Mucosa of rectum (tissue), 2 donors: ENCODE results near the gene NT5C2.
"Not testable (repeated sequence)": the region's sequence is repeated elsewhere in the genome, so short reads cannot be mapped to it uniquely, and the experiment has no call there.

Experiments used
- H3K27ac ChIP-seq, 2 donors: one replicate each; pipeline ENCODE4 v1.7.0; 2013; ENCODE audit warnings: inconsistent platforms in 2 of 2, low read depth in 2 of 2, low read length in 2 of 2
- H3K27me3 ChIP-seq, 2 donors: one replicate each; pipeline ENCODE4 v1.7.0; 2013; ENCODE audit warnings: low read length in 2 of 2; ENCODE audit not compliant: control insufficient read depth in 2 of 2, insufficient read depth in 2 of 2
- H3K36me3 ChIP-seq, 2 donors: one replicate each; pipeline ENCODE4 v1.7.0; 2013; ENCODE audit warnings: low read length in 2 of 2; ENCODE audit not compliant: control insufficient read depth in 2 of 2, insufficient read depth in 2 of 2
- H3K4me1 ChIP-seq, 2 donors: one replicate each; pipeline ENCODE4 v1.7.0; 2013; ENCODE audit warnings: low read length in 2 of 2, mild to moderate bottlenecking in 1 of 2; ENCODE audit not compliant: control insufficient read depth in 2 of 2, insufficient read depth in 2 of 2
- H3K4me3 ChIP-seq, 2 donors: one replicate each; pipeline ENCODE4 v1.7.0; 2013; ENCODE audit warnings: low read length in 2 of 2
- H3K9ac ChIP-seq, 2 donors: one replicate each; pipeline ENCODE4 v1.7.0; 2013; ENCODE audit warnings: low read length in 2 of 2, low read depth in 1 of 2, mild to moderate bottlenecking in 1 of 2
- H3K9me3 ChIP-seq, 2 donors: one replicate each; pipeline ENCODE4 v1.7.0; 2013; ENCODE audit warnings: low read length in 2 of 2; ENCODE audit not compliant: control insufficient read depth in 2 of 2
- donor health status: healthy.
- donor health status: Normal muscosa, but diverticular disease.

The NT5C2 gene

DNA sequence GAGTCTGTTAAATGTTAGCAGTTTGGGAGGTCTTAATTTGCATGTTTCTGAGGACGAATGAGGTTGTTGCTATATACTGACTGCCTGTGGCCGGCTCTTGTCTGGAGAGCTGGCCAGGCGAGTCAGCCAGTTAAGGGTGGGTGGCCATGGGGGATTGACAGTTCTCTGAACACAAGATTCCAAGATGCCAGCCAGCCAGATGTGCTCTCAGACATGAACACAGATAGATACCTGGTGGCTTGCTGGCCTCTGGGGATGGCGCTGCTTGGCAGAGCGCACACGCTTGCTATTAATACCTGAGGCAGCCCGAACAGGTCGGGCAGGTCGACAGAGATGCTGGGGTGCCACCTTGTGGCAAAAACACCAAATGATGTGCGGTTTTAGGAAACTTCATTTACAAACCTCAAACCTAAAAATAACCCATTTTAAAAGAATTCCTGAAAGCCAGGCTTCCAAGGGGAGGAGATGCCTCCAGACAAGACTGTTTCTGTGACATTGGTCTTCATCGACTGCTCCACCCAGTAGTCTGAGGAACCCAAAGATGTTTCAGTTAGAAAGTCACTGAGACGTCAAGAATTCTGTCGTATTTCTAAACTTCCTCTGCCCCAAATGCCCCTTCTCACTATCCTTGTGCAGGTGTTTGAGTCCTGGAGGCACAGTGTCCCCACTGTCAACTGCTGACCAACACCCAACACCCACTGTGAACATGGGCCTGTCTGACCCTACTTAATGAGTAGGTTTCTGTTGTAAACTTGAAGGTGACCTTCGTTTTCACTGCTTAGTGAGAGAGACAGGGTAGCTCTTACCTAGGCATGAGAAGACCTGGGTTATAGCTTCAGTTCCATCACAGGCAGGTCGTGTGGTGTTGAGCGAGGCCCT lies 123.4 kb downstream of the NT5C2 start:
- H3K27ac ChIP-seq = no peak overlapping the region
- H3K27me3 ChIP-seq = no peaks in the 10 kb centered on the region
- peaks cover 12 to 31% of the 10 kb centered on the region in 2 donors for H3K36me3 ChIP-seq
- H3K9ac ChIP-seq = no peak overlapping the region
- H3K4me3 ChIP-seq = no peak overlapping the region
- H3K4me1 ChIP-seq = no peaks in the 10 kb centered on the region
- H3K9me3 ChIP-seq = no peaks in the 10 kb centered on the region

DNA sequence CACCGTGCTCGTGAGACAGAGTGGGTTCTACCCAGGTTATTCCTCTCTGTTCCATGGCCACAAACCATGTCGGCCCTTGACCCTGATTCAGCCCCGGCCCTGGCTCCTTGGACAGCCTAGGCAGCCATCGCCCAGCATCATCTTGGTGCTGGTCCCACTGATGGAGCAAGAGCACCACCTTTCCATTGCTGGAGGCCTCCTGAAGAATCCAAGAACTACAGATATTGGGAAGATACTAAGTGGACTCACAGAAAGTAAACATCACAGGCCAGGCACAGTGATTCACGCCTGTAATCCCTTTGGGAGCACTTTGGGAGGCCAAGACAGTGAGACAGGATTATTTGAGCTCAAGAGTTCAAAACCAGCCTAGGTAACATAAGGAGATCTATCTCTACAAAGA lies 125.1 kb downstream of the NT5C2 start:
- Histone ChIP-seq H3K9me3 (no peaks in the 10 kb centered on the region), H3K4me3 (no peak overlapping the region), H3K36me3 (peaks cover 10 to 31% of the 10 kb centered on the region in 2 donors), H3K4me1 (no peaks in the 10 kb centered on the region), H3K27ac (no peak overlapping the region), H3K9ac (no peak overlapping the region), H3K27me3 (no peaks in the 10 kb centered on the region)

DNA sequence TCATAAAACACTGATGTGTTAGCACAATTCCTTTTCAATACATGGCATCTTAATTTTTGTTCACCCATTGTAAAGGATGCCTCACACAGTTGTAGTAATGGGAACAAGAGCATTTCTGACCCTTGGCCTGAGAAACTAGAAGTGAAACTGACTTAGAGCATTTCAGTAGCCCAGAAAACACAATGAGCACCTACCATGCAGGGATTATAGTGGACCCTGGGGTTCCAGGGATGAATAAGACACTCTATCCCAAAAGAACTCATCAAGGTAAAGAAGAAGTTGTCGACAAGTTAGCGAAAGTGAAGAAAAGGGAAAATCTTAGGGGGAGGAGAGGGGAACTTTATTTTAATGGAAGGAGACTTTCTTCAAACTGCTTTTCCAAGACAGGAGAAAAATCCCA lies 125.6 kb downstream of the NT5C2 start:
- Histone ChIP-seq H3K36me3 (peaks cover 10 to 31% of the 10 kb centered on the region in 2 donors), H3K9ac (no peak overlapping the region), H3K9me3 (no peaks in the 10 kb centered on the region), H3K27ac (no peak overlapping the region), H3K4me3 (no peak overlapping the region), H3K27me3 (no peaks in the 10 kb centered on the region), H3K4me1 (no peaks in the 10 kb centered on the region)

DNA sequence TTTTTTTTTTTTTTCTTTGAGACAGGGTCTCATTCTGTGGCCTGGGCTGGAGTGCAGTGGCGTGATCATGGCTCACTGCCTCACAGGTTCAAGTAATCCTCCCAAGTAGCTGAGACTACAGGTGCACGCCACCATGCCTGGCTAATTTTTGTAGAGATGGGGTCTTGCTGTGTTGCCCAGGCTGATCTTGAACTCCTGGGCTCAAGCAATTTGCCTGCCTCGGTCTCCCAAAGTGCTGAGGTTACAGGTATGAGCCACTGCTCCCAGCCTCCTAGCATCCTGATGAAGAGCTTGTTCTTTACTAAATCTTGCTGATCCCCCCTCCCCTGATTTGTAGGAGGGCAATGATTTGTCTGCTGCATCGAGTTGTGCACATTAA lies 126.0 kb downstream of the NT5C2 start:
- not testable (repeated sequence) for H3K9me3 ChIP-seq, H3K4me3 ChIP-seq, H3K27me3 ChIP-seq, H3K27ac ChIP-seq, H3K9ac ChIP-seq, H3K4me1 ChIP-seq
- H3K36me3 ChIP-seq = peaks cover 10 to 30% of the 10 kb centered on the region in 2 donors

DNA sequence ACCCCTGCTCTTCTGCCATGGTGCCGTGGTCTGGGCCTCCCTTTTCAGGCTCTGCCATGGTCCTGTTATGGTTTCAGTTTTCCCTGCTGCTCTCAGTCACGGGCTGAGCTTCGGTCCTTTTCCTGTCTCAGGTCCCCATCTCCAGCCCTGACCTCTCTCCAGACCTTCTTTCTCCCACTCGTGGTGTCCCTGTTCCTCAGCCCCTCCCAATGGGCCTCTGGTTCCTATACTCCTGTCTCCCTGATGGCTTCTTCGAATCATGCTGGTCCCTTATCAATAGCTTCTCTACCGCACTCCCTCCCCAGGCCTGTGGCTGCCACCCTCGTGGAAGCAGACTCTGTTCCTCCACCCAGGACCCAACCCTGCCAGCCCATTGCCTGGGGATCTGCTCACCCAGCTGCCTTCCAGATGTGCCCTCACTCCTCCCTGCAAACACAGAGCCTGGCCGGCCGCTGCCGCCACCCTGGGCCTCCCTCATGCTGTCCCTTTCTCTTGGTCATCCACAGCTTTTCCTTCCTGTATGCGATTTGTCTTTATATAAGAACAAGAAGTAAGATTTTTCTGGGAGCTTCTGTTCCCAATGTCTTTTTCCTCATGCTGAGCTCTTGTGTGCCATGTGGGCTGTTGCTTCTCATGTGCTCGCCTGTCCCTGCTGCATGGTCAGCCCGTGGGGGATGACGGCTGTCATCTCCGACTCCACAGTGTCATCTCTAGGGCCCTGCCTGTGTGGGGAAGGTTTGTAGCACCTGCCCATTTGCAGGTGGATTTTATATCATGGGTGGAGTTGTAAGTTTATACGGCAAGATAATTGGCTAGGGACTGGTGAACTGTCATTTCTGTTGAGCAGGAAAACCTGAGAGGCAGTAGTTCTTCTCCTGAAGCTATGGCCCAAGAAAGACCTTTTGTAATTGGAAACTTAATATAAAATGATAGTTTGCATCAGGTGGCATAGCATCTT lies 126.7 kb downstream of the NT5C2 start:
- Histone ChIP-seq H3K9ac (no peak overlapping the region), H3K36me3 (peaks cover 7 to 24% of the 10 kb centered on the region in 2 donors), H3K4me1 (no peaks in the 10 kb centered on the region), H3K9me3 (no peaks in the 10 kb centered on the region), H3K27ac (no peak overlapping the region), H3K27me3 (no peaks in the 10 kb centered on the region), H3K4me3 (no peak overlapping the region)

DNA sequence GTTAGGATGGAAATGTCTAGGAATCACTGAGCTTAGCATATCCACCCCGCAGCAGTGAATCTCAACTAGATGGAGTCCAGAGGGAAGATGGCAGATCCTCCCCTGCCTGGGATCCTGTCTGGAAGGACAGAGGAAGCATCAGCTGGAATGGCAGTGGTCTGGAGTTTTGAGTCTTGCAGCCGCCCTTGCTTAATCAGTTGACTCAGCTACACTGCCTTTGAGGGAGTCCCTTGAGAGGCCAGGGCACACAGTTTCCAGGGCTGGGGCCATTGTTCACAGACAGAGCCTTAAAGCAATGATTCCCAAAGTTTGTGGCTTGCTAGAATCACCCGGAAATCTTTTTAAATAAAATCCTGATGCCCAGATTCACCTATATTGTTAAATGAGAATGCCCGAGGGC lies 128.1 kb downstream of the NT5C2 start:
- peaks cover 7 to 18% of the 10 kb centered on the region in 2 donors for H3K36me3 ChIP-seq
- H3K4me3 ChIP-seq = no peak overlapping the region
- no peaks in the 10 kb centered on the region for H3K9me3 ChIP-seq
- no peak overlapping the region for H3K9ac ChIP-seq
- H3K27ac ChIP-seq = no peak overlapping the region
- no peaks in the 10 kb centered on the region for H3K27me3 ChIP-seq
- no peaks in the 10 kb centered on the region for H3K4me1 ChIP-seq

DNA sequence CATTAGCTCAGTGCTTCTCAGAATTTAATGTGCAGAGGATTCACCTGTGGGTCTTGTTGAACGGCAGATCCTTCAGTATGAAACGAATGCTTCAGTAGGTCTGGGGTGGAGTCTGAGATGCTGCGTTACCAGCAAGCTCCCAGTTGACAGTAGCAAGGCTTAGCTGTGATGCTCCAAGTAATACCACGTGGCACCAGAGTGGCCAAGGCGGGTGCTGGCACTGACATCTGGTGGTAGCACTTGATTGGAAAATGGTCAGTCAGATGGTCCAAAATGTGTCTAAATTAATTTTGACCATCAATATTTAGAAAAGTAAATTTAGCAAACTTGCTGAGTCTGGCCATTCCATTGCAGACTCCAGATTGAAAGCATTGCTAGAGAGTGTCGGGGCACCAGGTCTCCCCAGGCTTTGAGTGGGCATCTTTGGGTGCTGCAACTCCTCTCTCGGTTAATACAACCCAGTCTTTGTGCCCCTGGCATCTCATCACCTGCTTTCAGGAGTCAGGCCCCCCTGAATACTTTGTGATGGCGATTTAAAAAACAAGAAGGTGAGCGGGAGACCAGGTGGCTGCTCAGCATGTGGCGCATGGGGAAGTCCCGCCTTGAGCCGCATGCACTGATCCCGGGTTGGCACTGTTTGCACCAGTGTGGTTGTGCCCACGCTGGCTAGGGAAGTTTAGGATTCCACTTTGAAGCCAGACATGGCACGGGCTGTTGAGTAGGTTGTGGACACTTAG lies 130.1 kb downstream of the NT5C2 start:
- Histone ChIP-seq H3K36me3 (peaks cover 1 to 7% of the 10 kb centered on the region in 2 donors), H3K9me3 (no peaks in the 10 kb centered on the region), H3K9ac (no peak overlapping the region), H3K4me3 (no peak overlapping the region), H3K27me3 (no peaks in the 10 kb centered on the region), H3K4me1 (no peaks in the 10 kb centered on the region), H3K27ac (no peak overlapping the region)

DNA sequence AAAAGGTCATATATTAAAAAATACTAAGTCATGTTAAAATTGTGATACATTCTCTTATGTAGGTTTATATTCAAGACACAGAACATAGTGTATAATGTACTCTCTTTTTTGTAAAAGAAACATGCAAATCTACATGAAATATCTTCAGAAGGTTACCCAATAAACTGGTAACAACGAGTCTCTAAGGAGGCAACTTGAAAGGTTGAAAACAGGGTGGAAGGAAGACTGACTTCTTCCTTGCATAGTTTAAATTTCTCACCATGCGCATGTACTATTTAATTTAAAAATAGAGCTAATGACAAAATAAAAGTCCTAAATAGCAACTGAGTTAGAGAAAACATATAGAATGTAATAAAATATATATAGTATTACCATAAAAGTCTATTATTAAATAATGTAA lies 132.5 kb downstream of the NT5C2 start:
- no peak overlapping the region for H3K27ac ChIP-seq

DNA sequence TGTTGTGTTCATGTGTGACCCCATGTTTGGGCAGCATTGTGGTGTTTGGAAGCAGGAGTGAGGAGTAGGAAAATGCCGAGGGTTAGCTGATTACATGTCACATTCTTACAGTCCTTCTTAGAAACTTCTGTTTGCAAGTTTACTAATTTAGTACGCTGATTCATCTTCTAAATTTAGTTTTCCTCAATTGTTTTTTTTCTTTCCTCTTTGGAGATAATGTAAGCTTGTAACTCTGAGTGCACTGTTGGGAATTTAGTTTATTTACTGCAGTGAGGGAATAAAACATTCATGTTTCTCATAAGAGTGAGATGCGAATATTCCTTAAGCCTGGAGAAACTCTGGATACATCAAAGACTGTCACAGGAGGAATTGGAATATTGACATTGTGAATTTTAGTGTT lies 135.0 kb downstream of the NT5C2 start:
- Histone ChIP-seq H3K4me3 (no peak overlapping the region), H3K4me1 (no peaks in the 10 kb centered on the region), H3K27me3 (no peaks in the 10 kb centered on the region), H3K27ac (no peak overlapping the region), H3K9ac (no peak overlapping the region), H3K36me3 (peaks cover 12 to 16% of the 10 kb centered on the region in 2 donors), H3K9me3 (no peaks in the 10 kb centered on the region)

More for the DNA sequence above, 132.5 kb downstream of the NT5C2 start:
- Histone ChIP-seq H3K27me3 (no peaks in the 10 kb centered on the region), H3K36me3 (peaks cover 8 to 13% of the 10 kb centered on the region in 2 donors), H3K9ac (no peak overlapping the region), H3K4me1 (no peaks in the 10 kb centered on the region), H3K4me3 (no peak overlapping the region), H3K9me3 (no peaks in the 10 kb centered on the region)
